HG02642 (cell line): ENCODE measurements around the gene LMTK3.
A peak's percentile ranks its signal among the peaks of the same experiment; 100 is the strongest.
"Not testable (repeated sequence)": the region's sequence is repeated elsewhere in the genome, so short reads cannot be mapped to it uniquely, and the experiment has no call there.

Experiments
- ATAC-seq: cut with Tn5 transposase; IDR thresholded peaks from one replicate; pipeline ENCODE4 v1.9.1; 2021; ENCODE audit warnings: mild to moderate bottlenecking; ENCODE audit not compliant: unreplicated experiment, poor library complexity

LMTK3 gene

GRCh38 chr19:48539503-48540096 is 28.0 kb upstream of the LMTK3 start:
- ATAC-seq, result no peak

DNA sequence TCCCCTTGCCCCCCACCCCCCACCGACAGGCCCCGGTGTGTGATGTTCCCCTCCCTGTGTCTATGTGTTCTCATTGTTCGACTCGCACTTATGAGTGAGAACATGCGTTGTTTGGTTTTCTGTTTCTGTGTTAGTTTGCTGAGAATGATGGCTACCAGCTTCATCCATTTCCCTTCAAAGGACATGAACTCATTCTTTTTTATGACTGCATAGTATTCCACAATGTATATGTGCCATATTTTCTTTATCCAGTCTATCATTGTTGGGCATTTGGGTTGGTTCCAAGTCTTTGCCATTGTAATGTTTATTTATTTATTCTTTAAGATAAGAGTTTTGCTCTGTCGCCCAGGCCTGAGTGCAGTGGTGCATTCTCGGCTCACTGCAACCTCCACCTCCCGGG is 26.4 kb upstream of the LMTK3 start:
- not testable (repeated sequence) for ATAC-seq

DNA sequence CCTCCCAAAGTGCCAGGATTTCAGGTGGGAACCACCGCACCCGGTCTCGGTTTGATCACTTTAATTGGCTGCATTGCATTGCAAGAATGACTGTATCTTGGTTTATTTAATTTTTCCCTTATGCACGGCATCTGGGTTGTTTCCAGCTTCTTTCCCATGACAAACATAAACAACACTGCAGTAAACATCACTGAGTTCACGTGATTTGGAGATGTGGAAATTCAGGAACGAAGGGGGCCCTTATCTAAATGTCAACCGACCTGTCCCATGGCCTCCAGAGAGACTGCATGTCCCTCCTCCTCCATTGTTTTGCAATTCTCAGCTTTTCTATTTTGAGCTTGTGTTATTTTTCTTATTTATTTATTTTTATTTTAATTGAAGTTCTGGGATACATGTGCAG is 25.9 kb upstream of the LMTK3 start:
- ATAC-seq, result no peak

GRCh38 chr19:48533770-48534169 is 22.1 kb upstream of the LMTK3 start:
- no peak for ATAC-seq

DNA sequence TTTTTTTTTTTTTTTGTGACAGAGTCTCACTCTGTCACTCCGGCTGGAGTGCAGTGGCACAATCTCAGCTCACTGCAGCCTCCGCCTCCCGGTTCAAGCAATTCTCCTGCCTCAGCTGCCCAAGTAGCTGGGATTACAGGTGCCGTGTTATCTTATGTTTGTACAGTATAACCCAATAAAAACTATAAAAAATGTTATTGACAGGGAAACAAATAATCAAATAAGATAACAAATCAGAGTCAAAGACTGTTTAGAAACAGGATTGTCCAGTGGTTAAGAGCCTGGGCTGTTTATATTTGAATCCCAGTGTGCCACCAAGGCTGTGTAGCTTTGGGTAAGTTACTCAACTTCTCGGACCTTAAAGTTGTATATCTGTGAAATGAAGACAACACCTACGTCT is 19.1 kb upstream of the LMTK3 start:
- no peak for ATAC-seq

DNA sequence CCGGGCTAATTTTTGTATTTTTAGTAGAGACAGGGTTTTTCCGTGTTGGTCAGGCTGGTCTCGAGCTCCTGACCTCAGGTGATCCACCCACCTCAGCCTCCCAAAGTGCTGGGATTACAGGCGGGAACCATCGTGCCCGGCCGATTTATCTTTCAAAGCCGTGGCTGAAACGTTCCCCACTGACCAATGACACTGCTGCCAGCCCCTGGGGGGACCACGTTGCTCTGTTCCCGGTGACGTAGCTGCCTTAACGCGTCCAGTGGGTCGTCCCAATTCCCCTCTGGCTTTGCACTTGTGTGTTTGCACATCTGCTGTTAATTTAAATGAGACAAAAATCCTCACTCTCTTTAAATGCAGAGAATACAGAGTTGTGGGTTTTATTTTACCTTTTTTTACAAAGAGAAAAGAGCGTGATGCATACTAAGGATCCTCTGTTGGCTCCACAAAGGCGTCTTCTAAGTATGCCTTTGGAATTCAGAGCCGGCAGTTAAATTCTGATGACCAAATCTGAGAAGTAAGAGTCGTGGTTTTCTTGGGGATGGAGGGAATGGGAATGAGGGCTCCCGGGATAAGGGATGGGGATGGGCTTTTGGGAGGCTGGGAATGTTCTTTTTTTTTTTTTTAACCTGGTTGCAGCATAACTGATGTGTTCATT is 18.6 kb upstream of the LMTK3 start:
- no peak for ATAC-seq

DNA sequence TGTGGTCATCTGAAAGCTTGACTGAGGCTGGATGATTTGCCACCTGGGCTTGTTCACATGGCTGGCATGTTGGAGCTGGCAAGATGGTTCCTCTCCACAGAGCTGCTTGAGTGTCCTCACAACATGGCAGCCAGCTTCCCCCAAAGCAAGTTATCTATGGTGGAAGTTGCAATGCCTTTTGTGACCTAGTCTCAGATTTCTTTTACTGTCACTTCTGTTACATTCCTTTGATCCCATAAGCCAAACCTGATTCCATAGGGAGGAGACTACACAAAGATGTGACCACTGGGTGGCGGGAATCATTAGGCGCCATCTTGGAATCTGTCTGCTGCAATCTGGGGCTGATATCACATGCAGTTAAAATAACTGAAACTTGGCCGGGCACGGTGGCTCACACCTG is 17.5 kb upstream of the LMTK3 start:
- no peak for ATAC-seq

DNA sequence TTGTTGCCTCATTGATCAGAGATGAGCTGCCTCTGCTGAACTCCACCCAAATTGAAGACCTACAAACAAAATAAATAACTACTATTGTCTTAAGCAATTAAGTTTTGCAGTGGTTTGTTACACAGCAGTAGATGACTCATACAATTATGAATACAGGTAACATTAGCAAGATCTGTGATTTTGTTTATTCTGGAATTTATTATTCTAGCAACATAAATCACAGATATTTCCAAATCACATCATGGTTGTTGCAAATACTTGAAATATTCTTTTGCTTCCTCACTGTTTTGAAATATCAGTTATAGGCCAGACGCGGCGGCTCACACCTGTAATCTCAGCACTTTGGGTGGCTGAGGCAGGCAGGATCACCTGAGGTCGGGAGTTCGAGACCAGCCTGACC is 13.1 kb upstream of the LMTK3 start:
- ATAC-seq, result no peak

DNA sequence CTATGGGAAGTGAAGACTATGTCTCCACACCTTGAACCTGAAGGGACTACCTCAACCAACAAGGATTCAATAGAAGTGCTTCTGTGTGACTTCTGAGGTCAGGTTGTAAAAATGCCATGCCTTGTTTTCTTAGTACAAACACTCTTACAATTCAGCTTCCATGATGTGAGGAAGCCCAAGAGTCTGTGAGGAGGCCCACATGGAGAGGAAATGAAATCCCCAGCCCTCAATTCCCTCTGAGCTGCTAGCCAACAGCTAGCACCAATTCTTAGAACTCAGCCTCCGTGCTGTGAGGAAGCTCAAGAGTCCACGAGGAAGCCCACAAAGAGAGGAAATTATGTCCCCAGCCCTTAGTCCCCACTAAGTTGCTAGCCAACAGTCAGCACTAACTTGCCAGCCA is 12.6 kb upstream of the LMTK3 start:
- ATAC-seq, result no peak

DNA sequence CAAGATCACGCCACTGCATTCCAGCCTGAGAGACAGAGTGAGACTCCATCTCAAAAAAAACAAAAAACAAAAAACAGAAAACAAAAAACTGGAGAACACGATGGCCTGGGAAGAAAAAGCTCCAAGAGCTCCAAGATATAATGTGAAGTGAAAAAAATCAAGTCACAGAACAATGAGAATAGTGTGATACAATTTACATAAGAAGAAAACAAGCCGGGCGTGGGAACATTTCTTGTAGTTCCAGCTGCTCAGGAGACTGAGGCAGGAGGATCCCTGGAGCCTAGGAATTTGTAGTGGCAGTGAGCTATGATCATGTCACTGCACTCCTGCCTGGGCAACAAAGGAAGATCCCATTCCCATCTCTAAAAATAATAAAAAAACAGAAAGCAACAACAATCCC is 8.5 kb upstream of the LMTK3 start:
- ATAC-seq, result no peak

GRCh38 chr19:48519426-48519825 is 7.8 kb upstream of the LMTK3 start:
- ATAC-seq, result not testable (repeated sequence)

DNA sequence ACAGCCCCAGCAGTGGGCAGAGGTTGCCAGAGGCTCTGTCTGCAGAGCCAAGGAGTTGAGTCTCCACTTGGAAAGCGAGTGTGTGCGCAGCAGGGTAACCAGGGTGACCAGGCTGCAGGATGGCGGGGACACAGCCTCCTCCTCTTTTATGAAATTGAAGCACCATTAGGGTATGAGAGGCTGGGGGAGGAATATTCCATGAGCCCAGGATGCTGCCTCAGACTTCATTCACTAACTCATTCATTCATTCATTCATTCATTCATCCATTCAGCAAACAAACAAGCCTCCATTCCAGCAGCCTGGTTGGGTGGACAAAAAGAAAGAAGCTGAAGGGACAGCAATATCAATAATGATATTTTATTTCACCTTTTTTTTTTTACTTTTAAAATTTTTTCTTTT is 6.6 kb upstream of the LMTK3 start:
- ATAC-seq, result no peak

- no peak for ATAC-seq
These were observed 4.9 kb upstream of the LMTK3 start for GRCh38 chr19:48516536-48516935.

GRCh38 chr19:48514123-48514458 is 2.5 kb upstream of the LMTK3 start:
- no peak for ATAC-seq

DNA sequence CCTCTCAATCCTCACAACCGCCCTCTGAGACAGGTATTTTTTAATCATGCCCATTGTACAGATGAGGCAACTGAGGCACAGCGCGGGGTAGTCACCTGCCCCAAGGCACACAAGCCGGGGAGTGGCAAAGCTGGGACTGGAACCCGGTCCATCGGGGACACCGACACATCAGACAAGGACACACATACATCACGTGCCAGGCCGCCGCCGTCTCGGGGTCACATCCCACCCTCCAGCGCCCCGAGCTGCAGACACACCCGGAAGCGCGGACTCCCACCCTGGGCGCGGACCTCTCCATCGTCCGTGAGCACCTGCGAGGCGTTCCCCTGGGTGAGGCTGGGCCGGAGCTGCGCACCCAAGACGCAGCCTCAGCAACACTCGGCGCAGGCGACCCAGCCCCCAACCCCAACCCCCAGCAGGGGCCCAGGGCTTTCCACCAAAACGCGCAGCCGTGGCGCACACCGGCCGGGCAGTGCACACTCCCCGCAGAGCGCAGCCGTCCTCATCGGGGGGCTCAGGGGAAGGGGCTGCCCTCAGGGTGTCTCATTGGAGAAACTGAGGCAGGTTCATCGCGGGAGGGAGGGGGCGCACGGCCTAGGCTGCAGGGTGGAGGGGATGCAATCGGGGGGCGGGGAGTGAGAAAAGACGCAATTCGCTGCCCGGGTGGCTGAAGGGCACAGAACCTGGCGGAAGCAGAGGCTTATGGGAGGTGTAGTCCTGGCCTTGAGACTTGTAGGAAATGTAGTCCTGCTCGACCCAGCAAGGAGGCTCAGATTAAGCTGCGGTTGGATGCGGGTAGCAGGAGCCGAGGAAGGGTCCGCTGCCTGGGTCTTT is 1.9 kb upstream of the LMTK3 start:
- peak; percentile 58 for ATAC-seq

DNA sequence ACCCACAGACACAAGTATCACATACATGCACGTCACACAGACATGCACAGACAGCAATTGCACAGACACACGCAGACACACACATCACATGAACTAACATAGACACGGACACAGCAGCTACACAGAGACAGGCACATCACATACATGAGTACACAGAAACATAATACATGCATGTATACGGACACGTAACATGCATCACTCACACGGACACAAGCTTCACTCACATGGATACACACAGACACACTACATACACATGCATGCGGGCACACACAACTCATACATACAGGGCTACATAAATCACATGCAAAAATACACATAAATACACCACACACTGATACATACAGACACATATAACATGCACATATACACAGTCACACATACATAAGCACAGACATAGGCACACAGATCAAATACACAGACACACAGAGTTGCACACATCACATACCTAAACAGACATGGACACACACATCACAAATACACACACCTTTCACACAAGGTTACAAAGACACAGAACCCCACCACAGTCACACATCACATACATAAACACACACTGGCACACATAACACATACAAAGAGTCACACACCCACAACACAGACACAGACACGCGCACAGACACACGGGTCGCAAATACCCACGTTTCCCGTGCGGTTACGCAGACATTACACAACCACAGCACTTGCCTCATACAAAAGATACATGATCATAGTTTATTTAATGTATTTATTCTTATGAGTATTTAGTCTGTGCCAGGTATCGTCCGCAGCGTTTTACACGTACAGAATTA is 1.1 kb upstream of the LMTK3 start:
- ATAC-seq, result no peak

DNA sequence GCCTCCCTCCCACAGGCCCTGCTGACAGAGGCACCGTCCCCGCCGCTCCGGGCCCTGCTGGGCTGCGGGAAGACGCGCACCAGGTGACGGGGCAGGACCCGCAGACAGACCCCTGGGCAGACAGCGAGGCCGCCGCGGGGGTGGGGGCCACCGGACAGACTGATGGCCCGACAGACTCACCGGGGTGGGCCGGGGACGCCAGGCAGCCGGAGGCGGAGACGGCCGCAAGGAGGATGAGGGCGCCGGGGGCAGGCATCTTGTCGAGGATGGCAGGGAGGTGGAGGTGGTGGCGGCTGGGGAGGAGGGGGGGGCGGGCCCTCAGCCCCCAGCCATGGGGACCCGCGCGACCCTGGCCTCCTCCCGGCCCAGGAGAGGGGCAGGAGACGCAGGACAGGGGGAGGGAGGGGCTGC is 309 bp downstream of the LMTK3 start:
- ATAC-seq, result no peak

- no peak for ATAC-seq
These were observed 990 bp downstream of the LMTK3 start for GRCh38 chr19:48510421-48511268.

DNA sequence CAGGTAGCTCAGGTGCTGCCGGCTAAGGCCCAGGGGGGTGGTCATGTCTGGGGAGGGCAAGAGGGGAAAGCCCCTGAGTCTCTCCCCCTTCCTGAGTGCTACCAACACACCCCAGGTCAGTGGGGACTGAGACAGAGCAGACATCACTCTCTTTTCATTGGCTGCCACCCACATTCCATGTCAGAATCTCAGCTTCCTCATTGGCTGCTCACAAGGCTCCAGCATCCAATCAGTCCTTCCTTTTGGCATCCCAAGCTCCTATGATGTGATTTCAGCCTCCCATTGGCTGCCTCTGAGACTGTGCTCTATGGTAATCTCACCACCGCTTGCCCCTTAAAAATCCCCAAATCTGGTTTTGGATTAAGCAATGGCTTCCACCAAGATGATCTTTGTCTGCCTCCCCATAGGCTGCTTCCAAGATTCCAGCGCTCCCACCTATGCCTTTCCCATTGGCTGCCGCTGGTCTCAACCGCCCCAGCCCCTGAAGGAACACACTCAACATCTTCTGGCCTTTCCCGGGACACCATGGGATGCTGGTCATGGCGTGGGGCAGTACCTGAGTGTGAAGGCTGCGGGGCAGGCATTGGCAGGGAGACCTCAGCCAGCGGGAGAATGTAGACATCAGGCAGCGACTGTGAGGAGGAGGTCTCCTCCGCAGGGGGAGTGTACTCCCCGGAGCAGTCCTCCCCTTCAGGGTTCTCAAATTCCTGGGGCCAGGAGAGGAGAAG is 2.0 kb downstream of the LMTK3 start:
- no peak for ATAC-seq
